ENCODE measurements around the gene RANBP1.

DNA sequence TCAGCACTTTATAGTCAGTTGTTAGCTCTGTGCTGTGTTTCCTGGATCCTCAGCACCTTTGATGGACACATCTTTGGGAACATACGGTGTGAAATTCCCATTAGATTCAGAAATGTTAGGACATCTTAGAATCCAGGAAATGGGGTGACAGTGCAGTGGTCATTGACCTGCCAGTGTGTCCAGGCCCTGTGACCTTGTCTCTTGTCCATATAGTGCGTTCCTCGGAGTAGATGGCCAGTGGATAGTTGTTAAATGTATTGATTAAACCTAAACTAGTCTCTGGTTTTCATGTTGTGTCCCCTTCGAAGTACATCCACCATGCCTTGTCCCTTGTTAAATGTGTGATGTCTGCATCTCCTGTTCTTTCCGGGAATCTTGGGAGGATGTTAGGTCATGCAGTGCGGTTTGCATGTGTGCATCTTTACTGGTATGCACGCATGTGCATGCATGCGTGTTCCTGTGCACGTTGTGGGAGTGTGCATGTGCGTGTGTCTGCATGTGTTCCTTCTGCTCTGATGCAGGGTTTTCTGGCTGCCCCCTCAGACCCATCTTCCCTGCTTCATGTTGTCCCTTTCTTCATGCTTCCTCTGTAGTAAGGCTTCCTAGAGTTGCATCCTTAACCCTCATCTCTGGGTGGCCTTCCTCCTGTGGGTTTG is 31.9 kb upstream of the RANBP1 start:
- TF ChIP-seq, protein P1, sequence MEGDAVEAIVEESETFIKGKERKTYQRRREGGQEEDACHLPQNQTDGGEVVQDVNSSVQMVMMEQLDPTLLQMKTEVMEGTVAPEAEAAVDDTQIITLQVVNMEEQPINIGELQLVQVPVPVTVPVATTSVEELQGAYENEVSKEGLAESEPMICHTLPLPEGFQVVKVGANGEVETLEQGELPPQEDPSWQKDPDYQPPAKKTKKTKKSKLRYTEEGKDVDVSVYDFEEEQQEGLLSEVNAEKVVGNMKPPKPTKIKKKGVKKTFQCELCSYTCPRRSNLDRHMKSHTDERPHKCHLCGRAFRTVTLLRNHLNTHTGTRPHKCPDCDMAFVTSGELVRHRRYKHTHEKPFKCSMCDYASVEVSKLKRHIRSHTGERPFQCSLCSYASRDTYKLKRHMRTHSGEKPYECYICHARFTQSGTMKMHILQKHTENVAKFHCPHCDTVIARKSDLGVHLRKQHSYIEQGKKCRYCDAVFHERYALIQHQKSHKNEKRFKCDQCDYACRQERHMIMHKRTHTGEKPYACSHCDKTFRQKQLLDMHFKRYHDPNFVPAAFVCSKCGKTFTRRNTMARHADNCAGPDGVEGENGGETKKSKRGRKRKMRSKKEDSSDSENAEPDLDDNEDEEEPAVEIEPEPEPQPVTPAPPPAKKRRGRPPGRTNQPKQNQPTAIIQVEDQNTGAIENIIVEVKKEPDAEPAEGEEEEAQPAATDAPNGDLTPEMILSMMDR (conservative IDR thresholded peaks at IDR 0.05) = no peak
- TF ChIP-seq EZH2 (IDR thresholded peaks at IDR 0.05; ENCODE audit: low read depth) = no peak
